NCI-H2081 treated with DMSO at 0.1 percent for 48 hours (cell line): ENCODE results near the gene RARRES2.
A peak's percentile ranks its signal among the peaks of the same experiment; 100 is the strongest.
"Not testable (repeated sequence)": the region's sequence is repeated elsewhere in the genome, so short reads cannot be mapped to it uniquely, and the experiment has no call there.

Experiments
- DNase-seq: peaks from one replicate; lab custom pipeline; 2025; lab: John Stamatoyannopoulos, UW

Gene RARRES2

GRCh38 chr7:150341263-150342120, at the start of gene RARRES2:
Gene RARRES2, minus strand, starts transcription at chr7:150341629. Its CDS starts 1,020 bp downstream, at chr7:150340609.
- no peak for DNase-seq

- no peak for DNase-seq
These were observed 48.8 kb upstream of the RARRES2 start for GRCh38 chr7:150390205-150390604.

GRCh38 chr7:150389532-150389816, 48.0 kb upstream of the RARRES2 start:
- no peak for DNase-seq

GRCh38 chr7:150388709-150389531, 47.5 kb upstream of the RARRES2 start:
- no peak for DNase-seq

GRCh38 chr7:150388306-150388705, 46.9 kb upstream of the RARRES2 start:
- no peak for DNase-seq

- DNase-seq = not testable (repeated sequence)
These were observed 44.5 kb upstream of the RARRES2 start for GRCh38 chr7:150385884-150386283.

GRCh38 chr7:150385302-150385723, 43.9 kb upstream of the RARRES2 start:
- no peak for DNase-seq

GRCh38 chr7:150384406-150385301, 43.2 kb upstream of the RARRES2 start:
- DNase-seq = no peak

GRCh38 chr7:150383710-150384397, 42.4 kb upstream of the RARRES2 start:
- DNase-seq = no peak

- DNase-seq = no peak
These were observed 41.4 kb upstream of the RARRES2 start for GRCh38 chr7:150382844-150383225.

GRCh38 chr7:150382123-150382843, 40.9 kb upstream of the RARRES2 start:
- no peak for DNase-seq

- DNase-seq = no peak
These were observed 40.3 kb upstream of the RARRES2 start for GRCh38 chr7:150381785-150382122.

GRCh38 chr7:150381096-150381495, 39.7 kb upstream of the RARRES2 start:
- no peak for DNase-seq

- no peak for DNase-seq
These were observed 39.0 kb upstream of the RARRES2 start for GRCh38 chr7:150380463-150380862.

- DNase-seq = no peak
These were observed 38.3 kb upstream of the RARRES2 start for GRCh38 chr7:150379441-150380379.

GRCh38 chr7:150378853-150379440, 37.5 kb upstream of the RARRES2 start, which contains the start of gene ZNF775:
Gene ZNF775, plus strand, starts transcription at chr7:150379330. Its CDS starts 9,141 bp downstream, at chr7:150388471.
- peak; percentile 82 for DNase-seq

- no peak for DNase-seq
These were observed 36.9 kb upstream of the RARRES2 start for GRCh38 chr7:150378115-150378852.

- DNase-seq = no peak
These were observed 36.2 kb upstream of the RARRES2 start for GRCh38 chr7:150377635-150378034.

GRCh38 chr7:150377196-150377595, 35.8 kb upstream of the RARRES2 start:
- DNase-seq = no peak
